ENCODE results near the gene FRMPD1.

Gene FRMPD1

GRCh38 chr9:37700131-37700530, 49.4 kb downstream of the FRMPD1 start:
- Mint-ChIP-seq H3K9me3 (no peaks in the 10 kb centered on the region), H3K27me3 (ENCODE audit: low read depth, poor library complexity) (peaks cover 10% of the 10 kb centered on the region), H3K4me3 (no peak overlapping the region), H3K36me3 (ENCODE audit: low read depth) (no peaks in the 10 kb centered on the region), H3K27ac (no peak overlapping the region), H3K4me1 (no peaks in the 10 kb centered on the region)
- DNase-seq = no peak
- TF ChIP-seq, protein P1, sequence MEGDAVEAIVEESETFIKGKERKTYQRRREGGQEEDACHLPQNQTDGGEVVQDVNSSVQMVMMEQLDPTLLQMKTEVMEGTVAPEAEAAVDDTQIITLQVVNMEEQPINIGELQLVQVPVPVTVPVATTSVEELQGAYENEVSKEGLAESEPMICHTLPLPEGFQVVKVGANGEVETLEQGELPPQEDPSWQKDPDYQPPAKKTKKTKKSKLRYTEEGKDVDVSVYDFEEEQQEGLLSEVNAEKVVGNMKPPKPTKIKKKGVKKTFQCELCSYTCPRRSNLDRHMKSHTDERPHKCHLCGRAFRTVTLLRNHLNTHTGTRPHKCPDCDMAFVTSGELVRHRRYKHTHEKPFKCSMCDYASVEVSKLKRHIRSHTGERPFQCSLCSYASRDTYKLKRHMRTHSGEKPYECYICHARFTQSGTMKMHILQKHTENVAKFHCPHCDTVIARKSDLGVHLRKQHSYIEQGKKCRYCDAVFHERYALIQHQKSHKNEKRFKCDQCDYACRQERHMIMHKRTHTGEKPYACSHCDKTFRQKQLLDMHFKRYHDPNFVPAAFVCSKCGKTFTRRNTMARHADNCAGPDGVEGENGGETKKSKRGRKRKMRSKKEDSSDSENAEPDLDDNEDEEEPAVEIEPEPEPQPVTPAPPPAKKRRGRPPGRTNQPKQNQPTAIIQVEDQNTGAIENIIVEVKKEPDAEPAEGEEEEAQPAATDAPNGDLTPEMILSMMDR (IDR thresholded peaks at IDR 0.05) = no peak

GRCh38 chr9:37700900-37701299, 50.1 kb downstream of the FRMPD1 start:
- H3K36me3 Mint-ChIP-seq (ENCODE audit: low read depth) = no peaks in the 10 kb centered on the region
- no peaks in the 10 kb centered on the region for H3K4me1 Mint-ChIP-seq
- H3K27me3 Mint-ChIP-seq (ENCODE audit: low read depth, poor library complexity) = peaks cover 12% of the 10 kb centered on the region
- H3K27ac Mint-ChIP-seq = no peak overlapping the region
- H3K9me3 Mint-ChIP-seq = no peaks in the 10 kb centered on the region
- TF ChIP-seq, protein P1 (IDR thresholded peaks at IDR 0.05) = no peak
- no peak for DNase-seq
- H3K4me3 Mint-ChIP-seq = no peak overlapping the region

- TF ChIP-seq, protein P1 (IDR thresholded peaks at IDR 0.05) = no peak
- peaks cover 32% of the 10 kb centered on the region for H3K27me3 Mint-ChIP-seq (ENCODE audit: low read depth, poor library complexity)
- DNase-seq = no peak
- H3K27ac Mint-ChIP-seq = no peak overlapping the region
- no peak overlapping the region for H3K4me3 Mint-ChIP-seq
- no peaks in the 10 kb centered on the region for H3K4me1 Mint-ChIP-seq
- H3K9me3 Mint-ChIP-seq = no peaks in the 10 kb centered on the region
- H3K36me3 Mint-ChIP-seq (ENCODE audit: low read depth) = no peaks in the 10 kb centered on the region
These were observed 55.0 kb downstream of the FRMPD1 start for GRCh38 chr9:37705787-37706186.

DNA sequence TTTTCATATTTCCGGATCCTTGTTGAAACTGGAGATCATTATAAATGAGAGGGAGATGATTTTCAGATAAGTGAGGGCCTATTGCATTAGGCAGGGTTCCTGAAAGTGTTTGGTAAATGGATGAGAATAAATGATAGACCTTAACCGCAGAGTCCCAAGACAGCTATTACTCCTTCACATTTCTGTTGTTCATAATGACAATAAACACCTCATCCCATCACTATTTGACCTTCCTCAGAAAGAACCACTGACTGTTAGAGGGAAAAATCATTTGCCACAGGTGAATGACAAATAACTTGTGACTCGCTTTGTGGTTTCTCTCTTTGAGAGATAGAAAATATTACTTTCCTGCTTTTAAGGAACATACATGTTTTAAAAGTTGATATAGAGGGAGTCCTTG, 55.5 kb downstream of the FRMPD1 start:
- Mint-ChIP-seq H3K4me3 (no peak overlapping the region), H3K27ac (no peak overlapping the region)

GRCh38 chr9:37707748-37708147, 57.0 kb downstream of the FRMPD1 start:
- Mint-ChIP-seq H3K4me3 (no peak overlapping the region), H3K27ac (no peak overlapping the region), H3K27me3 (ENCODE audit: low read depth, poor library complexity) (peaks cover 31% of the 10 kb centered on the region), H3K4me1 (no peaks in the 10 kb centered on the region), H3K9me3 (no peaks in the 10 kb centered on the region), H3K36me3 (ENCODE audit: low read depth) (no peaks in the 10 kb centered on the region)
- TF ChIP-seq, protein P1 (IDR thresholded peaks at IDR 0.05) = no peak
- DNase-seq = no peak

More for the DNA sequence above, 55.5 kb downstream of the FRMPD1 start:
- Mint-ChIP-seq H3K36me3 (ENCODE audit: low read depth) (no peaks in the 10 kb centered on the region), H3K9me3 (no peaks in the 10 kb centered on the region), H3K4me1 (no peaks in the 10 kb centered on the region), H3K27me3 (ENCODE audit: low read depth, poor library complexity) (peaks cover 32% of the 10 kb centered on the region)
- DNase-seq = no peak
- TF ChIP-seq, protein P1 (IDR thresholded peaks at IDR 0.05) = no peak

GRCh38 chr9:37710046-37710445, 59.3 kb downstream of the FRMPD1 start:
- H3K4me1 Mint-ChIP-seq = no peaks in the 10 kb centered on the region
- no peaks in the 10 kb centered on the region for H3K36me3 Mint-ChIP-seq (ENCODE audit: low read depth)
- TF ChIP-seq, protein P1 (IDR thresholded peaks at IDR 0.05) = no peak
- no peak overlapping the region for H3K27ac Mint-ChIP-seq
- H3K9me3 Mint-ChIP-seq = no peaks in the 10 kb centered on the region
- peaks cover 31% of the 10 kb centered on the region for H3K27me3 Mint-ChIP-seq (ENCODE audit: low read depth, poor library complexity)
- DNase-seq = no peak
- no peak overlapping the region for H3K4me3 Mint-ChIP-seq

Data from nephron progenitor cell (in vitro differentiated cells).